Fibroblast of lung (primary cell): ENCODE data around the gene KIAA1958.

ENCODE experiments used
- EZH2 ChIP-seq: IDR thresholded peaks from 2 replicates; pipeline ENCODE4 v1.5.1; 2012; ENCODE audit warnings: low read length, control low read depth, mild to moderate bottlenecking; ENCODE audit errors: missing control alignments
- TF ChIP-seq, protein P1 (sequence below), 2 donors: IDR thresholded peaks in 1 of 2; conservative IDR thresholded peaks in 1 of 2; 1 replicate in 1 of 2; 2 replicates in 1 of 2; pipeline ENCODE4 v1.5.1; 2011 to 2012; ENCODE audit warnings: low read length in 2 of 2, control low read depth in 1 of 2, inconsistent platforms in 1 of 2, low read depth in 1 of 2, mild to moderate bottlenecking in 1 of 2

DNA sequence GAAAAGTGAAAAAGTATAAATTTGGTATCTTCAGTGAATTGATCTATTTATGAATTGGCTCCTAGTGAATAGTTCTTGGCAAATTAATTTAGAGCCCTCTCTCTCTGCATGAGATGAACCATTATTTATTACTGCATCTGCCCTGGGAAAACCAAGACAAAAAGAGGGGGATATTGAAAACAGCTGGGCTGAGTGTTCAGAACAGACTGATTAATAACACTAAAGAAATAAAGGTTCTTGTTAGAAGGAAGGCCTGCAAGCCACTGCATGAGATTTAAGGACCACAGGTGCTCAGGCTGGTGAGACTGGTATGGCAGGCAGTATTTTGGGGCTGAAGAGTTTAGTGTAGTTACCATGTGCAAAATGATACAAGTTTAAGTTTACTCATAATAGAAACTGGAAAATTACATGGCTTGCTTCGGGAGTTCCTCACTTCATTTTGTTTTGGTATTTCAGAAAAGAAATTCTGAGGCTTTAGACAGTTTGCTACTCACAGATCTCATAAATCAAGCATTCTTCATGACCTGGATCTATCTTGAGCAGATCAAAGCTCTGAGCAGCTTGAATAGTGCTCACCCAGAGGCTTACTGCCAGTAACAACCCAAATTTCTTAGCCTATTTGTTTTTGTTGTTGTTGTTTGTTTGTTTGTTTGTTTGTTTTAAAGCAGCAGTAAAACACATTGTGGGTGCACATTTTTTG is 56.1 kb downstream of the KIAA1958 start:
- TF ChIP-seq, protein P1, sequence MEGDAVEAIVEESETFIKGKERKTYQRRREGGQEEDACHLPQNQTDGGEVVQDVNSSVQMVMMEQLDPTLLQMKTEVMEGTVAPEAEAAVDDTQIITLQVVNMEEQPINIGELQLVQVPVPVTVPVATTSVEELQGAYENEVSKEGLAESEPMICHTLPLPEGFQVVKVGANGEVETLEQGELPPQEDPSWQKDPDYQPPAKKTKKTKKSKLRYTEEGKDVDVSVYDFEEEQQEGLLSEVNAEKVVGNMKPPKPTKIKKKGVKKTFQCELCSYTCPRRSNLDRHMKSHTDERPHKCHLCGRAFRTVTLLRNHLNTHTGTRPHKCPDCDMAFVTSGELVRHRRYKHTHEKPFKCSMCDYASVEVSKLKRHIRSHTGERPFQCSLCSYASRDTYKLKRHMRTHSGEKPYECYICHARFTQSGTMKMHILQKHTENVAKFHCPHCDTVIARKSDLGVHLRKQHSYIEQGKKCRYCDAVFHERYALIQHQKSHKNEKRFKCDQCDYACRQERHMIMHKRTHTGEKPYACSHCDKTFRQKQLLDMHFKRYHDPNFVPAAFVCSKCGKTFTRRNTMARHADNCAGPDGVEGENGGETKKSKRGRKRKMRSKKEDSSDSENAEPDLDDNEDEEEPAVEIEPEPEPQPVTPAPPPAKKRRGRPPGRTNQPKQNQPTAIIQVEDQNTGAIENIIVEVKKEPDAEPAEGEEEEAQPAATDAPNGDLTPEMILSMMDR (conservative IDR thresholded peaks at IDR 0.05 in 1 of 2, IDR thresholded peaks at IDR 0.05 in 1 of 2; ENCODE audit: low read depth in 1 of 2, low read length in 2 of 2), result no peak
- TF ChIP-seq EZH2, result no peak
